Measurements from ENCODE around the gene CCDC122.

DNA sequence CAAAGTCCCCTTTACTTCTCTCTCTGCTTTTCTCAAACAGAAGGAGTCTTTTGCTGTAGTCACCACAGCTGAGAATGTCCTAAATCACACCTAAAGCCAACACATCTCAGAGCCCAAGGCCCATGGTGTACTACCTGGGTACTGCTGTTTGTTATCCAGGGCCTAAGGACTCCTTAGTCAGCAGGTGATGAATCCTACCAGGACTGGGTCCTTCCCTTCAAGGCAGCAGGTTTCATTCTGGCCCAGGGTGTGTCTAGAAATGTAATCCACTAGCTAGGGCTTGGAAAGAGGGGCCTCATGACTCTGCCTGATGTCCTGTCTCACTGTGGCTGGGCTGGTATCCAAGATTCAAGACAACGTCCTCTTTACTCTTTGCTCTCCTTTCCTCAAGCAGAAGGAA lies 56.6 kb downstream of the CCDC122 start:
- TF ChIP-seq, protein P1, sequence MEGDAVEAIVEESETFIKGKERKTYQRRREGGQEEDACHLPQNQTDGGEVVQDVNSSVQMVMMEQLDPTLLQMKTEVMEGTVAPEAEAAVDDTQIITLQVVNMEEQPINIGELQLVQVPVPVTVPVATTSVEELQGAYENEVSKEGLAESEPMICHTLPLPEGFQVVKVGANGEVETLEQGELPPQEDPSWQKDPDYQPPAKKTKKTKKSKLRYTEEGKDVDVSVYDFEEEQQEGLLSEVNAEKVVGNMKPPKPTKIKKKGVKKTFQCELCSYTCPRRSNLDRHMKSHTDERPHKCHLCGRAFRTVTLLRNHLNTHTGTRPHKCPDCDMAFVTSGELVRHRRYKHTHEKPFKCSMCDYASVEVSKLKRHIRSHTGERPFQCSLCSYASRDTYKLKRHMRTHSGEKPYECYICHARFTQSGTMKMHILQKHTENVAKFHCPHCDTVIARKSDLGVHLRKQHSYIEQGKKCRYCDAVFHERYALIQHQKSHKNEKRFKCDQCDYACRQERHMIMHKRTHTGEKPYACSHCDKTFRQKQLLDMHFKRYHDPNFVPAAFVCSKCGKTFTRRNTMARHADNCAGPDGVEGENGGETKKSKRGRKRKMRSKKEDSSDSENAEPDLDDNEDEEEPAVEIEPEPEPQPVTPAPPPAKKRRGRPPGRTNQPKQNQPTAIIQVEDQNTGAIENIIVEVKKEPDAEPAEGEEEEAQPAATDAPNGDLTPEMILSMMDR (IDR thresholded peaks at IDR 0.05): no peak
- no peak for TF ChIP-seq POLR2A (IDR thresholded peaks at IDR 0.05)
